CD4-positive, alpha-beta T cell treated with Interleukin-15 for 4 hours (primary cell): ENCODE measurements around the gene DLX3.

Experiments
- DNase-seq: peaks from one replicate; pipeline ENCODE4 v3.0.0-alpha.2; 2020; ENCODE audit warnings: low spot score

The DLX3 gene

GRCh38 chr17:49992191-49992932, 2.7 kb downstream of the DLX3 start:
- no peak for DNase-seq

- DNase-seq: no peak
These were observed 3.6 kb downstream of the DLX3 start for GRCh38 chr17:49991409-49991808.

GRCh38 chr17:49990921-49991320, 4.1 kb downstream of the DLX3 start:
- DNase-seq: no peak

- no peak for DNase-seq
These were observed 4.7 kb downstream of the DLX3 start for GRCh38 chr17:49990331-49990730.

- DNase-seq: no peak
These were observed 5.5 kb downstream of the DLX3 start for GRCh38 chr17:49989518-49989880.

DNA sequence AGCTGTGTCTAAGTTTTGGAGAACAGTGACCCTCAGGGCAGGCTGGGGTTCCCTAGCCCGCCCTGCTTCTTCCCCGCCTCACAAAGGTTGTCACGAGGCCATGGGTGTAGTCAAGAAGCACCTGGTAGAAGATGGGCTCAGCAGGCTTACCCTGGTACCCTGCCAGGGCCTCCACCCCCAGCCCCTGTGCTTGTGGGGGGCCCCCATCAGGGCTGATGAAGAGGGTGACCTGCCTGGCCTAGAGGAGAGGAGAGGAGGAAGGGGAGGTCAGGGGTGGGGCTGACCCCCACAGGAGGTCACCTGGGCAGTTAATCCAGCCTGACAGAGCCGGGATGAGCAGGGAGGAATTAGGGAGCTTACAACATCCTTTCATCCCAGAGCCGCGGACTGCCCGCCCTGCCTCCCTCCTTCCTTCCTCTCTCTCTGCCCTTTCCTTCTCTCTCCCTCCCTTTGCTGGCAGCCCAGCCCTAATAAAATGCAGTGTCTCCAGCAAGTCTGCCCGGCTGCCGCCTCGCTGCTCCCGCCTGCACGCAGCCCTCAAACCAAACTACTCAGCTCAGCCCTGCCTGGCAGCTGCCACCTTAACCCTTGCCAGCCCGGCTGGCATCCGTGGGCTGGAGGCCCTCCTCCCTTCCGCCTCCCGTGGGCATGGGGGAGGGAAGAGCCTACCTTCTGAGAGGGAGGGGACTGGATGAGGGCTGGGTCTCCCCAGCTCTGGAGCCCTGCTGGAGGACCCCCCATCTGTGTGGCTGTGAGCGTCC, 7.2 kb downstream of the DLX3 start:
- no peak for DNase-seq

DNA sequence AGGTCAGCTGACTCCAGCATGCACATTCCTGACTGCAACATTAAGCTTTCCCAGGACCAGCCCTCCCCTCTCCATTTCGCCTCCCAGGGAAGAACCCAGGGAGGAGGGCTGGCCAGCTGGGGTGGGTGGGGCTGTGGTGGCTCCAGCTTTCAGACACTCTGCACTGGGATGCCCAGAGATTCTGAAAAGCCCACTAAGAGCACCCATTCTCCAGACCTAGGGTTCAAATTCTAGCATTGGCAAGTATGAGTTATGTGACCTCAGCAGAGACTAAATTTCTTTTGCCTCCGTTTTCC, 7.8 kb downstream of the DLX3 start:
- no peak for DNase-seq

- no peak for DNase-seq
These were observed 8.4 kb downstream of the DLX3 start for GRCh38 chr17:49986396-49987289.

GRCh38 chr17:49985310-49985990, 9.6 kb downstream of the DLX3 start:
- no peak for DNase-seq

- no peak for DNase-seq
These were observed 10.2 kb downstream of the DLX3 start for GRCh38 chr17:49984776-49985175.

- no peak for DNase-seq
These were observed 10.7 kb downstream of the DLX3 start for GRCh38 chr17:49984283-49984682.

DNA sequence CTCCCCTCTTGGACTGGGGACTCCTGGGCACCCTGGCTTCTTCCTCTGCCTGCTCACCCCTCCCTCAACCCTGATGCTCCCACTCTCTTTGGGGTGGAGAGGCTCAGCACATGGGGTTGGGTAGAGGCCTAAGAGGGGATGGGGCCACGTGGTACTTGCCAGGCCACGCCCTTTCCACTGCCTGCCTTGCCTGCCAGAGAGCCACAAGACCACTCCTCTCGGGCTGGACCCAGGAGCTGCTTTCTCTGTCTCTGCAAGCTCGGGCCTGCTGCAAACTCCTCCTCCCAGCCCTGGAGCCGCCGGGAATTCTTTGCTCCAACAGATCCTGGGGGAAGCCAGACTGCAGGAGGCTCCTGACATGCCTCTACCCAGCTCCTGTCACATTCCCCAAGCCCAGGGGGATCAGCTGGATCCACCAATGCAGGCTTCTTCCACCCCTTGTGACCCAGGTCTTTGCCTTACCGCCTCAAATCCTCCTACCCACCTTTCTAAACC, 14.3 kb downstream of the DLX3 start:
- no peak for DNase-seq

GRCh38 chr17:49979748-49980479, 15.1 kb downstream of the DLX3 start:
- no peak for DNase-seq

- DNase-seq: no peak
These were observed 16.5 kb downstream of the DLX3 start for GRCh38 chr17:49978501-49978900.

DNA sequence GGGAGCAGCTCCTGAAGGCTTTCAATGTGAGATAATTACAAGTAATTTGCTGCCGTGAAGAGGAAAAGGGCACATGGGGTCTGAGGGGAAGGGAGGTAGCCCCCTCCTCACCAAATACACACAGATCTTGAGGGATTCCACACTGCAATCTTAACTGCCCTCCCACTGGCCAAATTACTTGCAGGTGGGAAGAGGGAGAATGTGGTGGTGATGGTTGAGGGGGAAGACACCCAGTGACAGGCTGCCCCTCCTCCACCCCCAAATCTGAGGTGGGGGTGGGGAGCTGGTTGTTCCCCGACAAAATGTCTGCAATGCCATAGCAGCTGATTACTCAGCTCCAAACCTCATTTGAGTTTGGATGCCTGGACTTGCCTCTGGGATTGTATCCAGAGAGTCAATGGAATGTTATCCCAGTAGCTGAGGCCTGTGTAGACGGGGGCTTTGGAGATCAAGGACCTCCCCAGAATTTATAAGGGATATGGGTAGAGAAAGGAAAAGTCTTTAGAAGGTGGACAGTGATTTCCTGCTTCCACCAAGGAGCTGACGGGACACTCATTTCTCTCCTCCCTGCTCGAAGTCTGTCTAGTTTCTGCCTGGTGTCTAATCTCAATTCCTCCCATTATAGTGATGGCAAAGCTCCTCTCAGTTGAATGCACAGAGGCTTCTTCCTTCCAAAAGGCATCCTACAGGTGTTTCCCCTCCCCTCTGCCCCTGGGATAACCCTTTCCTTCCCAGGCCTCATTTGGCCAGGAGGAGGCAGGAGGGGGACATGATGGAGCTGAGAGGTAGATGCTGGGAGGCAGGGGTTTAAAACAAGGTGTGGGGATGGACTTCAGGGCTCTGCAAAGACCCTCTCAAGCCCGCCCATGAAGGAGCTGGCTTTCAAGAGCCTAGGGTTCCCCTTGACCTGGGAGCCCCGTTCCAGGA, 17.3 kb downstream of the DLX3 start:
- DNase-seq: no peak

- DNase-seq: no peak
These were observed 18.2 kb downstream of the DLX3 start for GRCh38 chr17:49976828-49977202.

GRCh38 chr17:49976163-49976827, 18.7 kb downstream of the DLX3 start:
- no peak for DNase-seq

DNA sequence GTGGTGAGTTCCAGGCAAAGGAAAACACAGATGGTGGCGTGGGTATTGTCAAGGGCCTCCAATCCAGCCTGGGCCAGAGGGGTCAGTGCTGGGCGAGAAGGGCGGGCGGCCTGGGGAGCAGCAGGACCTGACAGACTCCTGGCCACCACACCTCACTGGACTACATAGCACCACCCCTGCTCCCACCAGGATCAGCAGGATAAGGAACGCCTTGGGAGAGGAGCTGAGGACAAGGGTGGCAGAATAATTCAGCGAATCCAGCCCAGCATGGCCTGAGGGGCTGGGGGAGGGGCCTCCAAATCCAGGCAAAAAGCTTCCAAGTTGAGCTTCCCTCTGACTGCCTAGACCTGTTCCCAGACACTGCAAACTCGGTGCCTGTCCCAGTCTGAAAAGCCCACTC, 19.5 kb downstream of the DLX3 start:
- DNase-seq: no peak

DNA sequence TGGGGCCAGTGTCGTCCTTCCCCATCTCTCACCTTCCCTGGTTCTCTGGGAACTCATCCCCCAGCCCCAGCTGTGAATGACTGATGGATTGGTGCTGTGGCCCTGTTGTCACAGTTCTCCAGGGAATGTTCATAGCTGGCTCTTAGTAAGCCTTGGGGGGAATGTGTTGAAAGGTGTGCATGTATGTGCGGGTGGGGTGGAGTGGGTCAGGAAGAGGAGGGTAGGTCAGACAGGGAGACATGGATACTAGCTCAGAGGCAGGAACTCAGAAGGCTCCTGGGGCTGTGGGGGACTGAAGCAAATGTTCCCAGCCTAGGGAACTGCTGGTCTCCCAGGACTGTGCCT, 21.8 kb downstream of the DLX3 start:
- no peak for DNase-seq
